ENCODE measurements around the gene CCL28. TPM values are rescaled to one million over a fixed set of nuclear protein-coding genes. Genes with fewer than 3 reads are reported as not detected.

The CCL28 gene
- total RNA-seq (2022; extraction: Qiagen RNA extraction; ENCODE audit: low read depth): 0.07 to 0.23 TPM (median 0.13 TPM) in 5 replicates

GRCh38 chr5:43412156-43412555 lies at the start of gene CCL28:
TSS of gene CCL28 (minus strand) at chr5:43412391. CDS start at chr5:43412316, 75 bp downstream.

Other genes starting within 250 kb of the CCL28 start
- 0.20 to 0.35 TPM (median 0.29 TPM) in 5 replicates for gene NIM1K, start 220.2 kb downstream of the CCL28 start, total RNA-seq (2022; extraction: Qiagen RNA extraction; ENCODE audit: low read depth)
- gene HMGCS1, start 99.0 kb downstream of the CCL28 start, total RNA-seq (2022; extraction: Qiagen RNA extraction; ENCODE audit: low read depth): 56.3 to 63.7 TPM (median 61.4 TPM) in 5 replicates
- 14.2 to 22.8 TPM (median 22.5 TPM) in 5 replicates for gene TMEM267, start 71.5 kb upstream of the CCL28 start, total RNA-seq (2022; extraction: Qiagen RNA extraction; ENCODE audit: low read depth)
- 4.0 to 4.9 TPM (median 4.5 TPM) in 5 replicates for gene C5orf34, start 102.8 kb upstream of the CCL28 start, total RNA-seq (2022; extraction: Qiagen RNA extraction; ENCODE audit: low read depth)
- gene PAIP1, start 144.7 kb upstream of the CCL28 start, total RNA-seq (2022; extraction: Qiagen RNA extraction; ENCODE audit: low read depth): 93.7 to 124 TPM (median 118 TPM) in 5 replicates
- 11.3 to 11.7 TPM (median 11.6 TPM) in 5 replicates for gene NNT, start 190.8 kb upstream of the CCL28 start, total RNA-seq (2022; extraction: Qiagen RNA extraction; ENCODE audit: low read depth)